HepG2 (cell line): Measurements from ENCODE around the gene AGPAT3.

Experiments
- BHLHE40 ChIP-seq: IDR thresholded peaks from 2 replicates; pipeline ENCODE4 v1.6.1; 2011; ENCODE audit warnings: low read length, improper control_type of control experiment
- JUND ChIP-seq: sonication (generic); formaldehyde crosslinking; IDR thresholded peaks from 2 replicates; pipeline ENCODE4 v1.8.0; 2022; ENCODE audit warnings: mild to moderate bottlenecking, missing genetic modification reagents
- ZNF138 ChIP-seq: sonication (generic); formaldehyde crosslinking; IDR thresholded peaks from 2 replicates; pipeline ENCODE4 v1.5.0; 2020; ENCODE audit warnings: mild to moderate bottlenecking, low read depth, missing genetic modification reagents
- ZSCAN29 ChIP-seq: sonication (generic); formaldehyde crosslinking; conservative IDR thresholded peaks from 2 replicates; pipeline ENCODE4 v1.4.0; 2020; ENCODE audit warnings: mild to moderate bottlenecking, missing genetic modification reagents

GRCh38 chr21:43956019-43956669 is 91.1 kb downstream of the AGPAT3 start:
- no peak for TF ChIP-seq BHLHE40
- TF ChIP-seq JUND (CRISPR knock-in tag) = no peak
- TF ChIP-seq ZNF138 (CRISPR knock-in tag) = no peak
- TF ChIP-seq ZSCAN29 (CRISPR knock-in tag) = no peak
